ENCODE results near the gene DDX10. TPM values are rescaled to one million over a fixed set of nuclear protein-coding genes. Genes with fewer than 3 reads are reported as not detected.

The DDX10 gene
- total and polyA plus RNA-seq, 7 donors, result 12.0 to 41.0 (median 18.2) TPM

- no peaks in the 10 kb centered on the region for H3K27me3 ChIP-seq
- DNase-seq, result no peak
Measured at GRCh38 chr11:108846009-108846408, 181.1 kb downstream of the DDX10 start.

GRCh38 chr11:108847298-108847990, 182.6 kb downstream of the DDX10 start:
- no peaks in the 10 kb centered on the region for H3K9me3 ChIP-seq
- H3K4me3 ChIP-seq, result no peak overlapping the region
- 54 to 73% methylated on average over 3 of the region's 3 CpGs for WGBS, 2 donors
- H3K27ac ChIP-seq, result no peak overlapping the region
- intact Hi-C loops (cut with DNase I), result no loop called here
- H3K4me1 ChIP-seq, result peaks cover 0 to 6% (median 0%) of the 10 kb centered on the region in 4 donors
- TF ChIP-seq EP300 (IDR thresholded peaks at IDR 0.05) (no peak), CTCF (IDR thresholded peaks at IDR 0.05) (no peak), POLR2A (IDR thresholded peaks at IDR 0.05) (no peak), POLR2AphosphoS5 (IDR thresholded peaks at IDR 0.05) (no peak)
- DNase-seq, result no peak
- peaks cover 0 to 3% (median 0%) of the 10 kb centered on the region in 4 donors for H3K36me3 ChIP-seq
- H3K27me3 ChIP-seq, result no peaks in the 10 kb centered on the region

More at GRCh38 chr11:108846009-108846408, 181.1 kb downstream of the DDX10 start:
- H3K9me3 ChIP-seq, result no peaks in the 10 kb centered on the region
- TF ChIP-seq EP300 (IDR thresholded peaks at IDR 0.05) (no peak), POLR2A (IDR thresholded peaks at IDR 0.05) (no peak), POLR2AphosphoS5 (IDR thresholded peaks at IDR 0.05) (no peak)
- no peak overlapping the region for H3K4me3 ChIP-seq
- H3K36me3 ChIP-seq, result peaks cover 0 to 3% (median 0%) of the 10 kb centered on the region in 4 donors
- H3K4me1 ChIP-seq, result peaks cover 0 to 3% (median 0%) of the 10 kb centered on the region in 4 donors
- intact Hi-C loops (cut with DNase I), result no loop called here
- no peak overlapping the region for H3K27ac ChIP-seq

- H3K27me3 ChIP-seq, result no peaks in the 10 kb centered on the region
- H3K27ac ChIP-seq, result no peak overlapping the region
- no peak for TF ChIP-seq CTCF (IDR thresholded peaks at IDR 0.05)
- TF ChIP-seq POLR2A (IDR thresholded peaks at IDR 0.05), result no peak
- no peak for TF ChIP-seq EP300 (IDR thresholded peaks at IDR 0.05)
- TF ChIP-seq POLR2AphosphoS5 (IDR thresholded peaks at IDR 0.05), result no peak
- intact Hi-C loops (cut with DNase I), result no loop called here
- no peak for DNase-seq
- no peaks in the 10 kb centered on the region for H3K9me3 ChIP-seq
- no peak overlapping the region for H3K4me3 ChIP-seq
- H3K36me3 ChIP-seq, result no peaks in the 10 kb centered on the region
- H3K4me1 ChIP-seq, result peaks cover 0 to 21% (median 19%) of the 10 kb centered on the region in 4 donors
Measured at GRCh38 chr11:108851781-108852180, 186.9 kb downstream of the DDX10 start.

GRCh38 chr11:108852701-108853100, 187.8 kb downstream of the DDX10 start:
- no peak for DNase-seq
- peaks cover 0 to 20% (median 18%) of the 10 kb centered on the region in 4 donors for H3K4me1 ChIP-seq
- TF ChIP-seq CTCF (IDR thresholded peaks at IDR 0.05) (no peak), POLR2AphosphoS5 (IDR thresholded peaks at IDR 0.05) (no peak), POLR2A (IDR thresholded peaks at IDR 0.05) (no peak), EP300 (IDR thresholded peaks at IDR 0.05) (no peak)
- WGBS, 2 donors, result 88 to 93% methylated on average over 1 of the region's 1 CpG
- no peaks in the 10 kb centered on the region for H3K27me3 ChIP-seq
- H3K36me3 ChIP-seq, result no peaks in the 10 kb centered on the region
- H3K27ac ChIP-seq, result no peak overlapping the region
- intact Hi-C loops (cut with DNase I), result no loop called here
- no peaks in the 10 kb centered on the region for H3K9me3 ChIP-seq
- no peak overlapping the region for H3K4me3 ChIP-seq

- peak overlapping the region in 1 of 4 donors; percentile 15 for H3K27ac ChIP-seq
- DNase-seq, result no peak
- H3K4me1 ChIP-seq, result peaks cover 0 to 20% (median 18%) of the 10 kb centered on the region in 4 donors
- H3K36me3 ChIP-seq, result no peaks in the 10 kb centered on the region
- 85 to 87% methylated on average over 4 of the region's 4 CpGs for WGBS, 2 donors
- no peak for TF ChIP-seq CTCF (IDR thresholded peaks at IDR 0.05)
- no peak for TF ChIP-seq EP300 (IDR thresholded peaks at IDR 0.05)
- TF ChIP-seq POLR2AphosphoS5 (IDR thresholded peaks at IDR 0.05), result no peak
- no peak for TF ChIP-seq POLR2A (IDR thresholded peaks at IDR 0.05)
- no peak overlapping the region for H3K4me3 ChIP-seq
- H3K9me3 ChIP-seq, result no peaks in the 10 kb centered on the region
- H3K27me3 ChIP-seq, result no peaks in the 10 kb centered on the region
- intact Hi-C loops (cut with DNase I), result no loop called here
Measured at GRCh38 chr11:108853151-108853550, 188.3 kb downstream of the DDX10 start.
